Tibial nerve (tissue), 3 donors: ENCODE results near the gene SLIT3.

ENCODE experiments used
- CTCF ChIP-seq, 5 experiments: fragments of 200-600 bp in 3 of 5; fragments of 450-650 bp in 2 of 5; sonication (generic) in 3 of 5; IDR thresholded peaks; one replicate each; pipeline ENCODE4 v1.5.1; 2016 to 2019; ENCODE audit warnings: antibody characterized with exemption in 5 of 5, mild to moderate bottlenecking in 3 of 5, moderate library complexity in 2 of 5
- POLR2A ChIP-seq, 2 donors: fragments of 450-650 bp; IDR thresholded peaks; one replicate each; pipeline ENCODE4 v1.6.1; 2017; ENCODE audit warnings: antibody characterized with exemption in 2 of 2, mild to moderate bottlenecking in 2 of 2, moderate library complexity in 2 of 2

- no peak for TF ChIP-seq CTCF (IDR thresholded peaks at IDR 0.05)
- no peak for TF ChIP-seq POLR2A (IDR thresholded peaks at IDR 0.05)
Measured at GRCh38 chr5:168672016-168672415, 628.9 kb downstream of the SLIT3 start.
